SK-N-SH (cell line): ENCODE measurements around the gene TPRX1. TPM values are rescaled to one million over a fixed set of nuclear protein-coding genes. Genes with fewer than 3 reads are reported as not detected.

Experiments
- CTCF ChIA-PET: fragments of 300-600, 350-600 bp; formaldehyde crosslinking; extraction: SDS; loops from one replicate; lab custom pipeline; 2021; lab: Yijun Ruan, JAX
- POLR2A ChIA-PET: fragments of 350-600 bp; sonication (Branson Sonifier 250); formaldehyde crosslinking; extraction: SDS; loops from one replicate; lab custom pipeline; 2020; ENCODE audit warnings: antibody characterized with exemption, inconsistent platforms; lab: Yijun Ruan, JAX
- DNase-seq: peaks from one replicate; pipeline ENCODE4 v3.0.0; 2012
- H2AFZ ChIP-seq: fragments of 200-600 bp; sonication (generic); 2 replicates; pipeline ENCODE4 v1.8.1; 2016; ENCODE audit warnings: antibody characterized with exemption, mild to moderate bottlenecking, low read depth
- H3F3A ChIP-seq: fragments of 200-600 bp; sonication (generic); replicated peaks from 2 replicates; pipeline ENCODE3; 2016; ENCODE audit warnings: antibody characterized with exemption, mild to moderate bottlenecking; ENCODE audit not compliant: insufficient read depth
- H3K27ac ChIP-seq, 2 experiments: fragments of 200-500 bp in 1 of 2; fragments of 200-600 bp in 1 of 2; sonication (Bioruptor generic) in 1 of 2; sonication (generic), shearing (Covaris generic) in 1 of 2; 2 replicates each; pipeline versions ENCODE4 v1.5.1 to v1.6.1; 2014 to 2016; ENCODE audit warnings: low read depth in 2 of 2, inconsistent platforms in 1 of 2, low read length in 1 of 2, mild to moderate bottlenecking in 1 of 2, mixed read lengths in 1 of 2
- H3K27me3 ChIP-seq: fragments of 200-600 bp; sonication (generic), shearing (Covaris generic); 2 replicates; pipeline ENCODE4 v1.6.1; 2016; ENCODE audit warnings: mixed run types; ENCODE audit not compliant: insufficient read depth
- H3K36me3 ChIP-seq, 2 experiments: fragments of 200-500 bp in 1 of 2; fragments of 200-600 bp in 1 of 2; sonication (Bioruptor generic) in 1 of 2; sonication (generic) in 1 of 2; replicated peaks in 1 of 2; 2 replicates each; pipeline versions ENCODE3 to v1.5.1; 2014 to 2016; ENCODE audit warnings: low read length in 1 of 2, mild to moderate bottlenecking in 1 of 2; ENCODE audit not compliant: insufficient read depth in 2 of 2, control insufficient read depth in 1 of 2
- H3K4me1 ChIP-seq, 2 experiments: fragments of 200-500 bp in 1 of 2; fragments of 200-600 bp in 1 of 2; sonication (Bioruptor generic) in 1 of 2; sonication (generic), shearing (Covaris generic) in 1 of 2; 2 replicates each; pipeline versions ENCODE4 v1.5.1 to v1.6.1; 2014 to 2016; ENCODE audit warnings: low read depth in 1 of 2, low read length in 1 of 2, mixed run types in 1 of 2; ENCODE audit not compliant: insufficient read depth in 2 of 2, control insufficient read depth in 1 of 2
- H3K4me2 ChIP-seq: fragments of 200-600 bp; sonication (generic), shearing (Covaris generic); 2 replicates; pipeline ENCODE4 v1.6.1; 2017; ENCODE audit warnings: mixed run types
- H3K4me3 ChIP-seq, 2 experiments: fragments of 200-500 bp in 1 of 2; fragments of 200-600 bp in 1 of 2; sonication (Bioruptor generic) in 1 of 2; sonication (generic), shearing (Covaris generic) in 1 of 2; 2 replicates each; pipeline versions ENCODE4 v1.5.1 to v1.8.1; 2014 to 2016; ENCODE audit warnings: low read depth in 2 of 2, inconsistent platforms in 1 of 2, low read length in 1 of 2, mild to moderate bottlenecking in 1 of 2, mixed read lengths in 1 of 2, moderate library complexity in 1 of 2
- H3K79me2 ChIP-seq: fragments of 200-600 bp; sonication (generic); 2 replicates; pipeline ENCODE4 v1.8.1; 2017; ENCODE audit warnings: mild to moderate bottlenecking; ENCODE audit not compliant: insufficient read depth
- H3K9ac ChIP-seq: fragments of 200-600 bp; sonication (generic); 2 replicates; pipeline ENCODE4 v1.6.1; 2017; ENCODE audit warnings: mixed run types
- H3K9me2 ChIP-seq: fragments of 200-600 bp; sonication (generic); 2 replicates; pipeline ENCODE4 v1.6.1; 2017; ENCODE audit warnings: mixed run types
- H3K9me3 ChIP-seq: fragments of 200-600 bp; sonication (generic); 2 replicates; pipeline ENCODE4 v1.6.1; 2017; ENCODE audit warnings: mixed run types, mild to moderate bottlenecking, moderate library complexity
- H4K20me1 ChIP-seq: fragments of 200-600 bp; sonication (generic); 2 replicates; pipeline ENCODE4 v1.6.1; 2017; ENCODE audit warnings: mild to moderate bottlenecking, mixed run types; ENCODE audit not compliant: insufficient read depth
- ELF1 ChIP-seq: IDR thresholded peaks from 2 replicates; pipeline ENCODE4 v1.4.0; 2012
- EZH2phosphoT487 ChIP-seq: fragments of 200-600 bp; sonication (generic); IDR thresholded peaks from 2 replicates; pipeline ENCODE4 v1.6.1; 2017; ENCODE audit warnings: low read depth, mixed run types, mild to moderate bottlenecking, antibody characterized with exemption, moderate library complexity, borderline replicate concordance
- FOSL2 ChIP-seq: IDR thresholded peaks from 2 replicates; pipeline ENCODE4 v1.4.0; 2012; ENCODE audit warnings: low read depth, mild to moderate bottlenecking, moderate library complexity, borderline replicate concordance
- FOXJ3 ChIP-seq: sonication (generic); formaldehyde crosslinking; IDR thresholded peaks from 2 replicates; pipeline ENCODE4 v1.5.1; 2020; ENCODE audit warnings: mild to moderate bottlenecking, missing genetic modification reagents
- GABPA ChIP-seq: IDR thresholded peaks from 2 replicates; pipeline ENCODE4 v1.4.0; 2012; ENCODE audit warnings: low read depth, mild to moderate bottlenecking
- GATA2 ChIP-seq: sonication (generic); formaldehyde crosslinking; IDR thresholded peaks from 2 replicates; pipeline ENCODE4 v1.5.0; 2020; ENCODE audit warnings: mild to moderate bottlenecking, missing genetic modification reagents
- MXI1 ChIP-seq: IDR thresholded peaks from 2 replicates; pipeline ENCODE4 v1.6.1; 2012; ENCODE audit warnings: mild to moderate bottlenecking, low read depth, low read length, improper control_type of control experiment
- NFIC ChIP-seq: IDR thresholded peaks from 2 replicates; pipeline ENCODE4 v1.4.0; 2012; ENCODE audit warnings: borderline replicate concordance
- POLR2AphosphoS5 ChIP-seq: IDR thresholded peaks from 2 replicates; pipeline ENCODE4 v1.6.1; 2012; ENCODE audit warnings: low read depth, low read length
- RAD21 ChIP-seq: IDR thresholded peaks from 2 replicates; pipeline ENCODE4 v1.6.1; 2012; ENCODE audit warnings: mild to moderate bottlenecking, low read length
- RCOR1 ChIP-seq: fragments of 150-350 bp; IDR thresholded peaks from 2 replicates; pipeline ENCODE4 v1.6.1; 2017; ENCODE audit warnings: antibody characterized with exemption, low read length
- RFX5 ChIP-seq: IDR thresholded peaks from 2 replicates; pipeline ENCODE4 v1.6.1; 2012; ENCODE audit warnings: mild to moderate bottlenecking, improper control_type of control experiment, low read length
- RXRA ChIP-seq: IDR thresholded peaks from 2 replicates; pipeline ENCODE4 v1.4.0; 2012; ENCODE audit warnings: low read depth, mild to moderate bottlenecking, borderline replicate concordance
- SMC3 ChIP-seq: IDR thresholded peaks from 2 replicates; pipeline ENCODE4 v1.6.1; 2012; ENCODE audit warnings: low read depth, low read length, improper control_type of control experiment
- TAF1 ChIP-seq: IDR thresholded peaks from 2 replicates; pipeline ENCODE4 v1.6.1; 2012; ENCODE audit warnings: low read depth, mild to moderate bottlenecking, low read length, moderate library complexity, borderline replicate concordance
- ZBTB33 ChIP-seq: IDR thresholded peaks from 2 replicates; pipeline ENCODE4 v1.4.0; 2012; ENCODE audit warnings: low read depth, borderline replicate concordance
- WGBS: methylation state at CpG from one replicate; pipeline ENCODE4 v1.1.6; 2017; ENCODE audit warnings: low lambda C conversion rate; 5-methylcytosine and 5-hydroxymethylcytosine counted together
- polyA plus RNA-seq, 3 experiments: library from polyadenylated mRNA; depleted of rRNA; stranded (reverse); fragments of >200 nt; gene quantifications; 2 replicates each; pipeline ENCODE4 v1.2.3, GENCODE V29; 2012
- TF ChIP-seq, protein P1 (sequence below): IDR thresholded peaks from 2 replicates; pipeline ENCODE4 v1.6.1; 2012; ENCODE audit warnings: mild to moderate bottlenecking, low read depth, low read length, moderate library complexity

Gene TPRX1
- polyA plus RNA-seq, 1 of the 3 experiments (the other 2 are of a cell fraction): not detected

- no peaks in the 10 kb centered on the region; a peak in 1 of 4 replicates for H3K4me1 ChIP-seq
- H3K9me2 ChIP-seq: no peaks in the 10 kb centered on the region
- no peaks in the 10 kb centered on the region for H3K27me3 ChIP-seq
- DNase-seq: no peak
- H3K27ac ChIP-seq: no peak overlapping the region
- H3K4me2 ChIP-seq: no peak overlapping the region
- H4K20me1 ChIP-seq: no peaks in the 10 kb centered on the region
- H3K9ac ChIP-seq: no peak overlapping the region
- no peak for TF ChIP-seq GABPA
- no peak for TF ChIP-seq FOSL2
- TF ChIP-seq, all 33 proteins: peak for 0
- ChIA-PET CTCF (interaction anchor here (1.2 to 7.1 kb wide), 4 partner anchors 10 to 99 kb away, joined by 3 to 89 read pairs (median 4); partner anchors contain the start of genes EHD2 and SELENOW), POLR2A (no interaction called here)
- 47% methylated on average over 2 of the region's 2 CpGs for WGBS
- no peaks in the 10 kb centered on the region for H3K9me3 ChIP-seq
- peaks cover 4% of the 10 kb centered on the region for H3F3A ChIP-seq
- H3K79me2 ChIP-seq: no peaks in the 10 kb centered on the region
- H3K36me3 ChIP-seq: no peaks in the 10 kb centered on the region
- no peak overlapping the region for H2AFZ ChIP-seq
- no peak overlapping the region for H3K4me3 ChIP-seq
These were observed 37.0 kb downstream of the TPRX1 start for GRCh38 chr19:47767349-47767748.

- Histone ChIP-seq H3K27ac (no peak overlapping the region), H2AFZ (no peak overlapping the region), H3K79me2 (no peaks in the 10 kb centered on the region), H3K4me3 (no peak overlapping the region), H3K36me3 (no peaks in the 10 kb centered on the region), H4K20me1 (no peaks in the 10 kb centered on the region), H3F3A (peaks cover 4% of the 10 kb centered on the region), H3K9ac (no peak overlapping the region), H3K27me3 (no peaks in the 10 kb centered on the region), H3K9me3 (no peaks in the 10 kb centered on the region), H3K4me1 (no peaks in the 10 kb centered on the region; a peak in 1 of 4 replicates), H3K4me2 (no peak overlapping the region), H3K9me2 (no peaks in the 10 kb centered on the region)
- CTCF ChIA-PET: interaction anchor here (0.7 to 7.1 kb wide), 7 partner anchors 11 to 99 kb away, joined by 3 to 89 read pairs (median 4); partner anchors contain the start of genes EHD2 and SELENOW
- no peak for TF ChIP-seq RAD21
- no peak for TF ChIP-seq GATA2 (CRISPR knock-in tag)
- no peak for TF ChIP-seq SMC3
- no peak for TF ChIP-seq ELF1
- TF ChIP-seq GABPA: no peak
- no peak for TF ChIP-seq FOXJ3 (CRISPR knock-in tag)
- TF ChIP-seq MXI1: no peak
- no peak for TF ChIP-seq TAF1
- no peak for DNase-seq
- POLR2A ChIA-PET: no interaction called here
- 48% methylated on average over 7 of the region's 7 CpGs for WGBS
These were observed 37.7 kb downstream of the TPRX1 start for GRCh38 chr19:47766670-47767069.

GRCh38 chr19:47766359-47766620 is 38.1 kb downstream of the TPRX1 start:
- WGBS: 71% methylated on average over 6 of the region's 7 CpGs
- H3K27me3 ChIP-seq: no peaks in the 10 kb centered on the region
- H3K9ac ChIP-seq: no peak overlapping the region
- no peak overlapping the region for H3K27ac ChIP-seq
- H3K4me2 ChIP-seq: no peak overlapping the region
- H2AFZ ChIP-seq: no peak overlapping the region
- no peaks in the 10 kb centered on the region; a peak in 1 of 4 replicates for H3K4me1 ChIP-seq
- H3K36me3 ChIP-seq: no peaks in the 10 kb centered on the region
- CTCF ChIA-PET: interaction anchor here (0.6 to 7.1 kb wide), 16 partner anchors 9 to 125 kb away, joined by 3 to 89 read pairs (median 4); partner anchors contain the start of gene EHD2
- H3K79me2 ChIP-seq: no peaks in the 10 kb centered on the region
- H4K20me1 ChIP-seq: no peaks in the 10 kb centered on the region
- H3F3A ChIP-seq: peaks cover 4% of the 10 kb centered on the region
- H3K9me2 ChIP-seq: no peaks in the 10 kb centered on the region
- no peak for DNase-seq
- POLR2A ChIA-PET: no interaction called here
- no peak overlapping the region for H3K4me3 ChIP-seq
- no peaks in the 10 kb centered on the region for H3K9me3 ChIP-seq
- TF ChIP-seq GATA2 (CRISPR knock-in tag): no peak
- no peak for TF ChIP-seq FOSL2
- no peak for TF ChIP-seq RXRA
- no peak for TF ChIP-seq NFIC
- no peak for TF ChIP-seq POLR2AphosphoS5
- no peak for TF ChIP-seq RCOR1
- TF ChIP-seq ZBTB33: no peak
- TF ChIP-seq, protein P1, sequence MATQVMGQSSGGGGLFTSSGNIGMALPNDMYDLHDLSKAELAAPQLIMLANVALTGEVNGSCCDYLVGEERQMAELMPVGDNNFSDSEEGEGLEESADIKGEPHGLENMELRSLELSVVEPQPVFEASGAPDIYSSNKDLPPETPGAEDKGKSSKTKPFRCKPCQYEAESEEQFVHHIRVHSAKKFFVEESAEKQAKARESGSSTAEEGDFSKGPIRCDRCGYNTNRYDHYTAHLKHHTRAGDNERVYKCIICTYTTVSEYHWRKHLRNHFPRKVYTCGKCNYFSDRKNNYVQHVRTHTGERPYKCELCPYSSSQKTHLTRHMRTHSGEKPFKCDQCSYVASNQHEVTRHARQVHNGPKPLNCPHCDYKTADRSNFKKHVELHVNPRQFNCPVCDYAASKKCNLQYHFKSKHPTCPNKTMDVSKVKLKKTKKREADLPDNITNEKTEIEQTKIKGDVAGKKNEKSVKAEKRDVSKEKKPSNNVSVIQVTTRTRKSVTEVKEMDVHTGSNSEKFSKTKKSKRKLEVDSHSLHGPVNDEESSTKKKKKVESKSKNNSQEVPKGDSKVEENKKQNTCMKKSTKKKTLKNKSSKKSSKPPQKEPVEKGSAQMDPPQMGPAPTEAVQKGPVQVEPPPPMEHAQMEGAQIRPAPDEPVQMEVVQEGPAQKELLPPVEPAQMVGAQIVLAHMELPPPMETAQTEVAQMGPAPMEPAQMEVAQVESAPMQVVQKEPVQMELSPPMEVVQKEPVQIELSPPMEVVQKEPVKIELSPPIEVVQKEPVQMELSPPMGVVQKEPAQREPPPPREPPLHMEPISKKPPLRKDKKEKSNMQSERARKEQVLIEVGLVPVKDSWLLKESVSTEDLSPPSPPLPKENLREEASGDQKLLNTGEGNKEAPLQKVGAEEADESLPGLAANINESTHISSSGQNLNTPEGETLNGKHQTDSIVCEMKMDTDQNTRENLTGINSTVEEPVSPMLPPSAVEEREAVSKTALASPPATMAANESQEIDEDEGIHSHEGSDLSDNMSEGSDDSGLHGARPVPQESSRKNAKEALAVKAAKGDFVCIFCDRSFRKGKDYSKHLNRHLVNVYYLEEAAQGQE: no peak
- no peak for TF ChIP-seq RFX5
- no peak for TF ChIP-seq EZH2phosphoT487
- TF ChIP-seq TAF1: no peak
